DND-41 (cell line): Measurements from ENCODE around the gene PHF14.
"Not testable (repeated sequence)": the region's sequence is repeated elsewhere in the genome, so short reads cannot be mapped to it uniquely, and the experiment has no call there.

Source experiments
- ATAC-seq: fragments of 200-7000 bp; cut with Tn5 transposase; 3 replicates; pipeline ENCODE4 v1.9.1; 2021; ENCODE audit warnings: low read depth; ENCODE audit not compliant: insufficient read depth
- DNase-seq: peaks from one replicate; pipeline ENCODE4 v3.0.0-alpha.2; 2020
- H2AFZ ChIP-seq: 2 replicates; pipeline ENCODE4 v1.6.0; 2012; ENCODE audit warnings: low read depth, low read length
- H3K27ac ChIP-seq: 2 replicates; pipeline ENCODE4 v1.5.1; 2012; ENCODE audit warnings: low read length, inconsistent platforms
- H3K27me3 ChIP-seq: fragments of 200-600 bp; sonication (generic); 2 replicates; pipeline ENCODE4 v1.6.0; 2012; ENCODE audit warnings: low read length, mild to moderate bottlenecking, inconsistent platforms; ENCODE audit not compliant: insufficient read depth, poor library complexity
- H3K36me3 ChIP-seq: 2 replicates; pipeline ENCODE4 v1.5.1; 2012; ENCODE audit warnings: low read length, inconsistent platforms; ENCODE audit not compliant: insufficient read depth
- H3K4me1 ChIP-seq: 2 replicates; pipeline ENCODE4 v1.5.1; 2012; ENCODE audit warnings: mild to moderate bottlenecking, low read length; ENCODE audit not compliant: insufficient read depth
- H3K4me2 ChIP-seq: 2 replicates; pipeline ENCODE4 v1.6.0; 2012; ENCODE audit warnings: mild to moderate bottlenecking, moderate library complexity, low read length, inconsistent platforms; ENCODE audit not compliant: insufficient read depth
- H3K4me3 ChIP-seq, 2 experiments: fragments of 200-600 bp in 1 of 2; shearing (Covaris generic) in 1 of 2; 2 replicates each; pipeline ENCODE4 v1.5.1; 2012 to 2016; ENCODE audit warnings: inconsistent platforms in 2 of 2, low read length in 2 of 2, mild to moderate bottlenecking in 2 of 2, low read depth in 1 of 2, moderate library complexity in 1 of 2
- H3K79me2 ChIP-seq: 2 replicates; pipeline ENCODE4 v1.6.0; 2012; ENCODE audit warnings: low read length, inconsistent platforms; ENCODE audit not compliant: insufficient read depth
- H3K9ac ChIP-seq: 2 replicates; pipeline ENCODE4 v1.6.0; 2012; ENCODE audit warnings: low read depth, mild to moderate bottlenecking, inconsistent platforms, low read length, moderate library complexity
- H3K9me3 ChIP-seq: 2 replicates; pipeline ENCODE4 v1.5.1; 2012; ENCODE audit warnings: low read length, moderate library complexity, mild to moderate bottlenecking, inconsistent platforms; ENCODE audit not compliant: insufficient read depth, severe bottlenecking
- H4K20me1 ChIP-seq: 2 replicates; pipeline ENCODE4 v1.6.0; 2012; ENCODE audit warnings: low read length; ENCODE audit not compliant: insufficient read depth
- CTCF ChIP-seq: IDR thresholded peaks from 2 replicates; pipeline ENCODE4 v1.5.1; 2012; ENCODE audit warnings: borderline replicate concordance, low read length, moderate library complexity, mild to moderate bottlenecking; ENCODE audit not compliant: poor library complexity, severe bottlenecking; ENCODE audit errors: extremely low read depth
- EZH2 ChIP-seq: IDR thresholded peaks from 3 replicates; pipeline ENCODE4 v1.6.1; 2012; ENCODE audit warnings: borderline replicate concordance, low read depth, mild to moderate bottlenecking, moderate library complexity, low read length, inconsistent platforms; ENCODE audit not compliant: severe bottlenecking

PHF14 gene

GRCh38 chr7:10950494-10950893 is 23.2 kb upstream of the PHF14 start:
- Histone ChIP-seq H3K4me1 (no peaks in the 10 kb centered on the region), H2AFZ (no peak overlapping the region), H3K36me3 (no peaks in the 10 kb centered on the region), H3K79me2 (no peaks in the 10 kb centered on the region), H4K20me1 (no peaks in the 10 kb centered on the region), H3K9me3 (peaks cover 3% of the 10 kb centered on the region), H3K4me2 (no peak overlapping the region), H3K4me3 (no peak overlapping the region), H3K9ac (no peak overlapping the region), H3K27me3 (no peaks in the 10 kb centered on the region), H3K27ac (no peak overlapping the region)
- DNase-seq, result no peak
- TF ChIP-seq EZH2 (no peak), CTCF (no peak)
- ATAC-seq, result no peak

GRCh38 chr7:10950974-10951578 is 22.6 kb upstream of the PHF14 start:
- H3K27me3 ChIP-seq, H4K20me1 ChIP-seq, H3K79me2 ChIP-seq, H3K4me2 ChIP-seq, H3K36me3 ChIP-seq, H2AFZ ChIP-seq, DNase-seq, H3K27ac ChIP-seq, H3K9ac ChIP-seq, H3K4me1 ChIP-seq, H3K4me3 ChIP-seq, ATAC-seq, H3K9me3 ChIP-seq: not testable (repeated sequence)

GRCh38 chr7:10952588-10952987 is 21.1 kb upstream of the PHF14 start:
- Histone ChIP-seq H2AFZ (no peak overlapping the region), H3K9me3 (peaks cover 3% of the 10 kb centered on the region), H3K27me3 (no peaks in the 10 kb centered on the region), H3K4me2 (no peak overlapping the region), H3K27ac (no peak overlapping the region), H3K9ac (no peak overlapping the region), H4K20me1 (no peaks in the 10 kb centered on the region), H3K4me3 (no peak overlapping the region), H3K36me3 (no peaks in the 10 kb centered on the region), H3K4me1 (no peaks in the 10 kb centered on the region), H3K79me2 (no peaks in the 10 kb centered on the region)
- DNase-seq, result no peak
- TF ChIP-seq CTCF (no peak), EZH2 (no peak)
- ATAC-seq, result no peak

GRCh38 chr7:10953078-10953750 is 20.5 kb upstream of the PHF14 start:
- not testable (repeated sequence) for H3K27ac ChIP-seq, H3K4me2 ChIP-seq, H2AFZ ChIP-seq, H3K9ac ChIP-seq, DNase-seq, H3K9me3 ChIP-seq, H3K79me2 ChIP-seq, H3K4me3 ChIP-seq, H3K4me1 ChIP-seq, H3K27me3 ChIP-seq, H3K36me3 ChIP-seq, ATAC-seq, H4K20me1 ChIP-seq
